Measurements from ENCODE around the gene AFP.

AFP gene

GRCh38 chr4:73438582-73439215 lies 2.7 kb downstream of the AFP start:
- no peak for DNase-seq (ENCODE audit: low spot score)

GRCh38 chr4:73439445-73439844 lies 3.4 kb downstream of the AFP start:
- DNase-seq (ENCODE audit: low spot score) = no peak

GRCh38 chr4:73439991-73440390 lies 4.0 kb downstream of the AFP start:
- DNase-seq (ENCODE audit: low spot score) = no peak

GRCh38 chr4:73440653-73441052 lies 4.6 kb downstream of the AFP start:
- no peak for DNase-seq (ENCODE audit: low spot score)

GRCh38 chr4:73442275-73442674 lies 6.3 kb downstream of the AFP start:
- DNase-seq (ENCODE audit: low spot score) = no peak

GRCh38 chr4:73443224-73443623 lies 7.2 kb downstream of the AFP start:
- DNase-seq (ENCODE audit: low spot score) = no peak

- DNase-seq (ENCODE audit: low spot score) = no peak
These were observed 9.6 kb downstream of the AFP start for GRCh38 chr4:73445383-73446335.

GRCh38 chr4:73446336-73446938 lies 10.4 kb downstream of the AFP start:
- DNase-seq (ENCODE audit: low spot score) = no peak

- no peak for DNase-seq (ENCODE audit: low spot score)
These were observed 11.7 kb downstream of the AFP start for GRCh38 chr4:73447671-73448070.

- no peak for DNase-seq (ENCODE audit: low spot score)
These were observed 12.6 kb downstream of the AFP start for GRCh38 chr4:73448448-73449203.

- DNase-seq (ENCODE audit: low spot score) = no peak
These were observed 14.5 kb downstream of the AFP start for GRCh38 chr4:73450398-73451004.

GRCh38 chr4:73451404-73451803 lies 15.4 kb downstream of the AFP start:
- no peak for DNase-seq (ENCODE audit: low spot score)

- DNase-seq (ENCODE audit: low spot score) = no peak
These were observed 16.1 kb downstream of the AFP start for GRCh38 chr4:73451981-73452747.

- no peak for DNase-seq (ENCODE audit: low spot score)
These were observed 17.1 kb downstream of the AFP start for GRCh38 chr4:73452953-73453700.

- DNase-seq (ENCODE audit: low spot score) = no peak
These were observed 17.6 kb downstream of the AFP start for GRCh38 chr4:73453701-73454005.

GRCh38 chr4:73454920-73455319 lies 18.9 kb downstream of the AFP start:
- DNase-seq (ENCODE audit: low spot score) = no peak

GRCh38 chr4:73456177-73457022 lies 20.4 kb downstream of the AFP start:
- no peak for DNase-seq (ENCODE audit: low spot score)

- DNase-seq (ENCODE audit: low spot score) = no peak
These were observed 22.4 kb downstream of the AFP start for GRCh38 chr4:73458184-73459047.

GRCh38 chr4:73459048-73459421 lies 23.0 kb downstream of the AFP start:
- no peak for DNase-seq (ENCODE audit: low spot score)

Measured in HuH-7.5 (cell line).